ENCODE results near the gene ZNHIT6. TPM values are rescaled to one million over a fixed set of nuclear protein-coding genes. Genes with fewer than 3 reads are reported as not detected.
A peak's percentile ranks its signal among the peaks of the same experiment; 100 is the strongest.

Gene ZNHIT6
- total and polyA plus RNA-seq, 12 donors: 4.5 to 21.1 (median 9.8) TPM

DNA sequence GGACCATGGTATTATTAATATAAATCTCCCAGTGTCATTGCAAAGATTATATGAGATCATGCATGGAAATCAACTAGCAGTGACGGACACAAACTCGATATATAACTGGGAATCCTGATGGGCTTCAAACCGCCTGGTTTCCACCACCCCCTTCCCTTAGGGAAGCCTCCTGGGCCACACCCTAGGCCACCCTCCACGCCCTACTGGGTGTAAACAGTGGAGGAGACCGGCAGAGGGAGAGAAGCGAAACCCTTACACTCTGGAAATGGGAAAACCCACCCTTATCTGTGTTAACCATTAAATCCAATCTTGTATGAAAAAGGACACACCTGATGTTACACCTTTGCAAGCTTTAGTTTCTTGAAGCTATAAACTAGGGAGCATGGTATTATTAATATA is 595 bp upstream of the ZNHIT6 start:
- DNase-seq: no peak
- 89 to 96% (median 92%) methylated on average over 6 of the region's 6 CpGs for WGBS, 4 donors

DNA sequence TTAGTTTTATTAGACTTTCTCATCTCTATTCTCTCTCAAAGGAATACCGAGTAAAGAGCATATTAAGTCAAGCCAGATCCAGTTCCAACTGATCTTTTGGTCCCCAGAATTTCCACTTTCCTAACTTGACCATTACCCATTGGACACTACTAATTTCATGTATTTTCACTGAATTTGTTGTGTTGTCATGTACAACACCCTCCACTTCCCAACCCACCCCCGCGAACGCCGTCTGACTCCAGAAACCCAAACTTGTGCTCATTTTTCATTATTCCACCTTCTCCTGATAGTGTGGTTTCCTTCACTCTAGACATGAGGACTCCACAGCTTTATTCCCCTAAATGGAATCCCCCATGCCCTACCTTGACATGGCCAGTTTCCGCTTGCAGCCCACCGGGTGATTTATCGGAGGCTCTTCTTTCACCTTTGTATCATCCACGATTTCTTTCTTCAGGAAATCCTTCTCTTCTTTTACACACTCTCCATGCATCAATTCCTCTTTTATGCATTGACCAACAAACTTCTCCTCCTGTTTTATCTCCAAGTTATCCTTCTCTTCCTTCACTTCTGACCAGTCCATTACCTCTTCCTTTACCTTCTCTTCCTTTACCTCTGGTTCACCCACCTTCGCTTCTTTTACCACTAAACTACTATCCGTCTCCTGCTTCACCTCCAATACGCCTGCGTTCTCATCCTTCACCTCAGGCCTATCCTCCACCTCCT is 805 bp downstream of the ZNHIT6 start:
- Histone ChIP-seq H3K9me3 (replicated peaks in 1 of 3) (no peaks in the 10 kb centered on the region), H3K27ac (peak overlapping the region in 3 of 5 donors; percentile 76 to 89 (median 89)), H3K36me3 (replicated peaks in 1 of 2) (no peaks in the 10 kb centered on the region), H3K4me1 (replicated peaks in 1 of 2) (peaks cover 0 to 13% of the 10 kb centered on the region in 2 donors), H3K27me3 (no peaks in the 10 kb centered on the region), H3K4me3 (peak overlapping the region; percentile 67 to 97 (median 75))
- no peak for TF ChIP-seq POLR2A (IDR thresholded peaks at IDR 0.05)
- TF ChIP-seq, protein P1, sequence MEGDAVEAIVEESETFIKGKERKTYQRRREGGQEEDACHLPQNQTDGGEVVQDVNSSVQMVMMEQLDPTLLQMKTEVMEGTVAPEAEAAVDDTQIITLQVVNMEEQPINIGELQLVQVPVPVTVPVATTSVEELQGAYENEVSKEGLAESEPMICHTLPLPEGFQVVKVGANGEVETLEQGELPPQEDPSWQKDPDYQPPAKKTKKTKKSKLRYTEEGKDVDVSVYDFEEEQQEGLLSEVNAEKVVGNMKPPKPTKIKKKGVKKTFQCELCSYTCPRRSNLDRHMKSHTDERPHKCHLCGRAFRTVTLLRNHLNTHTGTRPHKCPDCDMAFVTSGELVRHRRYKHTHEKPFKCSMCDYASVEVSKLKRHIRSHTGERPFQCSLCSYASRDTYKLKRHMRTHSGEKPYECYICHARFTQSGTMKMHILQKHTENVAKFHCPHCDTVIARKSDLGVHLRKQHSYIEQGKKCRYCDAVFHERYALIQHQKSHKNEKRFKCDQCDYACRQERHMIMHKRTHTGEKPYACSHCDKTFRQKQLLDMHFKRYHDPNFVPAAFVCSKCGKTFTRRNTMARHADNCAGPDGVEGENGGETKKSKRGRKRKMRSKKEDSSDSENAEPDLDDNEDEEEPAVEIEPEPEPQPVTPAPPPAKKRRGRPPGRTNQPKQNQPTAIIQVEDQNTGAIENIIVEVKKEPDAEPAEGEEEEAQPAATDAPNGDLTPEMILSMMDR (IDR thresholded peaks at IDR 0.05): no peak
- intact Hi-C loops (cut with DNase I): no loop called here
- WGBS, 4 donors: 15 to 24% (median 19%) methylated on average over 13 of the region's 13 CpGs
- DNase-seq: no peak

More for the DNA sequence above, 595 bp upstream of the ZNHIT6 start:
- Histone ChIP-seq H3K4me1 (replicated peaks in 1 of 2) (peaks cover 0 to 13% of the 10 kb centered on the region in 2 donors), H3K4me3 (peak overlapping the region in 2 of 4 donors; percentile 67 to 80), H3K9me3 (replicated peaks in 1 of 3) (no peaks in the 10 kb centered on the region), H3K27ac (peak overlapping the region in 4 of 5 donors; percentile 19 to 89 (median 82)), H3K27me3 (no peaks in the 10 kb centered on the region), H3K36me3 (replicated peaks in 1 of 2) (no peaks in the 10 kb centered on the region)
- TF ChIP-seq POLR2A (IDR thresholded peaks at IDR 0.05): no peak
- TF ChIP-seq, protein P1 (IDR thresholded peaks at IDR 0.05): no peak
- intact Hi-C loops (cut with DNase I): no loop called here

DNA sequence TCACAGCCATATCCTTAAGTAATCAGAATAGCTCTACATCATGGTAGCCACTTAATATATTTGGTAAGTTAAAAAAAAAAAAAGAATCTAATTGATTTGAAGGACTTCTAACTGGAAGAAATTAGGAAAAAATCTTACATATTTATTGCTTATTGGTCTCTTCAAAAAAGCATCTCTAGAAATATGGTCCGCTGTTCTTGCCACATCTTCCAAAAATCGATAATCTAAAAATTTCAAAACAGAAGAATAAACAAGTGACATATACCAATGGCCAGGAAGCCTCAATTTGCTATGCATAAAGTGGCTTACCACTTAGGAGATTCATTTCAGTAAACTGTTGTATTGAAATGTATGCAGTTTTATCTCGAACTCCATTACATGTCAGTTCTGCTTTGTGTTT is 2.3 kb downstream of the ZNHIT6 start:
- Histone ChIP-seq H3K9me3 (replicated peaks in 1 of 3) (no peaks in the 10 kb centered on the region), H3K36me3 (replicated peaks in 1 of 2) (peaks cover 0 to 10% of the 10 kb centered on the region in 2 donors), H3K27ac (no peak overlapping the region), H3K4me3 (no peak overlapping the region), H3K4me1 (replicated peaks in 1 of 2) (peaks cover 0 to 13% of the 10 kb centered on the region in 2 donors), H3K27me3 (no peaks in the 10 kb centered on the region)
- no peak for TF ChIP-seq POLR2A (IDR thresholded peaks at IDR 0.05)
- TF ChIP-seq, protein P1 (IDR thresholded peaks at IDR 0.05): no peak
- intact Hi-C loops (cut with DNase I): no loop called here
- no peak for DNase-seq
- 95 to 96% (median 96%) methylated on average over 3 of the region's 3 CpGs for WGBS, 4 donors

DNA sequence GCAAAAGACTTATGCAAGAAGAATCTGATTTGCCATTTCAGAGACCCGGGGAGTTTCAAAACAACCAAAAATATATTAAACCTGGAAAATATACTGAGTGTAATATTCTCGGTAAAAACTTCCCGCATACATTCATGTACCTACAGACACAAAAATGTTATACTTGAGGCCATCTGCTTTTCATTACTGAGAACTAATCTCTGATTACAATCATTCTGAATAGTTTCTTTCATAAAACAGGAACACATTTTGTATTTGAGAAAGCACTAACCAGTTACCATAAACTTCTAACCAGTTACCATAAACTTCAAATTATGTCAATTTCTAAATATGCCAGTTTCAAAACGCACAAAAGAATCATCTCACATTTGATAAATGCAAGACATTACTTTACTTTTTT is 7.8 kb downstream of the ZNHIT6 start:
- peaks cover 0 to 18% of the 10 kb centered on the region in 2 donors for H3K36me3 ChIP-seq (replicated peaks in 1 of 2)
- peaks cover 0 to 10% of the 10 kb centered on the region in 2 donors for H3K4me1 ChIP-seq (replicated peaks in 1 of 2)
- H3K27ac ChIP-seq: no peak overlapping the region
- no peak for DNase-seq
- no peak overlapping the region for H3K4me3 ChIP-seq
- intact Hi-C loops (cut with DNase I): no loop called here
- H3K9me3 ChIP-seq (replicated peaks in 1 of 3): no peaks in the 10 kb centered on the region
- no peak for TF ChIP-seq POLR2A (IDR thresholded peaks at IDR 0.05)
- TF ChIP-seq, protein P1 (IDR thresholded peaks at IDR 0.05): no peak
- WGBS, 4 donors: 92 to 95% (median 94%) methylated on average over 4 of the region's 4 CpGs
- H3K27me3 ChIP-seq: no peaks in the 10 kb centered on the region
